OCI-LY3 (cell line): ENCODE results near the gene MKRN1.
A peak's percentile ranks its signal among the peaks of the same experiment; 100 is the strongest.

Experiments used
- EZH2phosphoT487 ChIP-seq: fragments of 200-600 bp; shearing (Covaris generic); IDR thresholded peaks from 2 replicates; pipeline ENCODE4 v1.6.1; 2018; ENCODE audit warnings: antibody characterized with exemption, mixed run types, low read depth
- TF ChIP-seq, protein P1 (sequence below): fragments of 200-600, 300-600 bp; sonication (generic); IDR thresholded peaks from 2 replicates; pipeline ENCODE4 v1.5.1; 2014; ENCODE audit warnings: antibody characterized with exemption, low read length, low read depth

DNA sequence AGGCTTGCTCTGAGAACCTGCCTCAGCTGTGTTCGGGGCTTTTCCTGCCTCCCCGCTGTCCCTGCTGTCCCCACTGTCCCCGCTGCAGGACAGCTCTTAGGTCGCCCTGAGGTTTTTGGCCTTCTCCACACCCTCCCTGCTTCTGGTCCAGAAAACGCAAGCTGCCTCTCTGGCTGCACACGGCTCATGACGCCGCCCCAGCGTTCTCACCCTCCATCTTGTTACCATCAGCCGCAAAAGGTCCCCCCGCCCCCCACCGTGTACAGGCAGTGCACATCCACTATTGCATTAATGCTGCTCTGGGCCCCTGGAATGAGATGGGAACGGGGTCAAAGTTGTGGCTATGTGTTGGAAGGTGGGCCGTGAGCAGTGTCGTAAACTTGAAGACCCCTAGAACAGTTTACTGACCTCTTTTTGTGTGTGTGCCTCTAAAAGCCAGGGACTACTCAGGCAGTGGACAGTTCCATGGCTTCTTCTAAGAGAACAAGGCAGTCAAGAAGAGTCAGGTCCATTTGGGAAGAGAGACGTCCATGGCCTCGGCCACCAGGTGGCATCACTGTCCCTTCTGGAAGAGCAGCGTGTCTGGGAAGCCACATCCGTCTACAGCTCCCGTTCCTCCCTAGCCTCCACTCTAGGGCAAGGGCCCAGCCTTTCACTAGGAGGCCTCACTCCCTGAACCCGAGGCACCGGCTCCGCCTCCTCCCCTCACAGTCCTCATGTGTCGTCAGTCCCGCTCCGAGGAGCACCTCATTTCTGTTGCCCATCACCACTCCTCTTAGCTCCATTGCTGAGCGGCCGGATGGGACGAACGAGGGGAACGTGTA lies 38.5 kb upstream of the MKRN1 start:
- TF ChIP-seq, protein P1, sequence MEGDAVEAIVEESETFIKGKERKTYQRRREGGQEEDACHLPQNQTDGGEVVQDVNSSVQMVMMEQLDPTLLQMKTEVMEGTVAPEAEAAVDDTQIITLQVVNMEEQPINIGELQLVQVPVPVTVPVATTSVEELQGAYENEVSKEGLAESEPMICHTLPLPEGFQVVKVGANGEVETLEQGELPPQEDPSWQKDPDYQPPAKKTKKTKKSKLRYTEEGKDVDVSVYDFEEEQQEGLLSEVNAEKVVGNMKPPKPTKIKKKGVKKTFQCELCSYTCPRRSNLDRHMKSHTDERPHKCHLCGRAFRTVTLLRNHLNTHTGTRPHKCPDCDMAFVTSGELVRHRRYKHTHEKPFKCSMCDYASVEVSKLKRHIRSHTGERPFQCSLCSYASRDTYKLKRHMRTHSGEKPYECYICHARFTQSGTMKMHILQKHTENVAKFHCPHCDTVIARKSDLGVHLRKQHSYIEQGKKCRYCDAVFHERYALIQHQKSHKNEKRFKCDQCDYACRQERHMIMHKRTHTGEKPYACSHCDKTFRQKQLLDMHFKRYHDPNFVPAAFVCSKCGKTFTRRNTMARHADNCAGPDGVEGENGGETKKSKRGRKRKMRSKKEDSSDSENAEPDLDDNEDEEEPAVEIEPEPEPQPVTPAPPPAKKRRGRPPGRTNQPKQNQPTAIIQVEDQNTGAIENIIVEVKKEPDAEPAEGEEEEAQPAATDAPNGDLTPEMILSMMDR: peak; percentile 85
- TF ChIP-seq EZH2phosphoT487: no peak
